Kidney capillary endothelial cell (primary cell): ENCODE results near the gene ZEB1.
"Not testable (repeated sequence)": the region's sequence is repeated elsewhere in the genome, so short reads cannot be mapped to it uniquely, and the experiment has no call there.

Experiments
- DNase-seq: peaks from one replicate; pipeline ENCODE4 v3.0.0-alpha.2; 2018; ENCODE audit warnings: low spot score

The ZEB1 gene

DNA sequence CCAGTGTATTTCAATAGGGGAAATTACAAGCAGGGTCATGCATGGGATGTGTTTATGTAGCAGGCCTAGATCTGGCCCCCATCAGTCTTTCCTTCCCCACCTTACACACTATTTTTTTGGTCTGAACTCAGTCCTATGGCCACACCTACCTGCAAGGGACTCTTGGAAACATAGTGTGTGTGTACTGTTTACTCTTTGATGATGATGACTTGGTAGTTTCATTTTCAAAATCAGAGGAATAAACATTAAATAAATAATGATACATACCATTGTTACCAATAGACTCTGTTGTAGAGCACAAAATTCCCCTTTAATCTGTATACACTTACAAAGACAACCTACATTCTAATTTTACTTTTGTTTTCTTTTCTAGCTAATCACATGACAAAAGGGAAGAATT is 191.0 kb downstream of the ZEB1 start:
- DNase-seq = no peak

DNA sequence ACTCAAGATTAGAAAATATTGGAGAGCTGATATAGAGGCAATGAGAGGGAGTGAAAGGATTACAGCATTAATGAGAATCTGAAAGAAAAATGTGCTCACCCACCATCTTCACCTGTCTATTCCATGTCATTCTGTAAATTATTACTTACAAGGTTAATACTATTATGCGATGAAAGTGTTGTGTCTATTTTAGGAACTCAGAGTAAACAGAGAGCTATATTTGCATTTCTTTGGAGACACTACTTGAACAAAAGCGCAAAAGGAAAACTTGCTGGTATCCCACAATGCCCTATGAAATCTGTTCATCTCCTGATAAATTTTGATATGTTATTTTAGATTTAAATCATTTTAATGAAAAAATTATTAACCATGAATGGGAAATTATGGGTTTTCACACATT is 196.1 kb downstream of the ZEB1 start:
- no peak for DNase-seq

DNA sequence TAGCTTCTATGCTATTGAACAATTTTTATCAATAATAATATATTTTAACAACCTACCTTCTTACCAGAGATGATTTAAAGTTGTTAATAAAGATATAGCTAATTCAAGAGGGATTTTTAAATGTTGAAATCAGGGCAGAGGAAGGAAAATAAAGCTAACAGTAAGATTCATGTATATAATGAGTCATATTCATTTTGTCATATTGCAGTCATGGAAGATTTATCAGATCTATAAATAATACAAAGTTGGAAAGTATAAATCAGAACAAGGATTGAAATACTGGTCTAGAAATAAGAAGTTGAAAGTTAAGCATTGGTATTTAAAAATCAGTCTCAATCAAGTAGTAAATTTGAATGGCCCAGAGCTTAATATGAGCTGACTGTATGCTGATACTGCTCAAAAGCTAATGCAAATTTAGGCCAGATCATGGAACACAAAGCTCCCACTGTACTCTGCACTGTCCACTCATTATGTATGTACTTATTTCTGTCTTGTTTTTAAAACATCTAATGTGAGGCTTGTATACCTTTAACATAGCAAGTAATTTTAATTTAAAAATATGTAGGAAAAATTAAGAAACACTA is 196.9 kb downstream of the ZEB1 start:
- DNase-seq = no peak

DNA sequence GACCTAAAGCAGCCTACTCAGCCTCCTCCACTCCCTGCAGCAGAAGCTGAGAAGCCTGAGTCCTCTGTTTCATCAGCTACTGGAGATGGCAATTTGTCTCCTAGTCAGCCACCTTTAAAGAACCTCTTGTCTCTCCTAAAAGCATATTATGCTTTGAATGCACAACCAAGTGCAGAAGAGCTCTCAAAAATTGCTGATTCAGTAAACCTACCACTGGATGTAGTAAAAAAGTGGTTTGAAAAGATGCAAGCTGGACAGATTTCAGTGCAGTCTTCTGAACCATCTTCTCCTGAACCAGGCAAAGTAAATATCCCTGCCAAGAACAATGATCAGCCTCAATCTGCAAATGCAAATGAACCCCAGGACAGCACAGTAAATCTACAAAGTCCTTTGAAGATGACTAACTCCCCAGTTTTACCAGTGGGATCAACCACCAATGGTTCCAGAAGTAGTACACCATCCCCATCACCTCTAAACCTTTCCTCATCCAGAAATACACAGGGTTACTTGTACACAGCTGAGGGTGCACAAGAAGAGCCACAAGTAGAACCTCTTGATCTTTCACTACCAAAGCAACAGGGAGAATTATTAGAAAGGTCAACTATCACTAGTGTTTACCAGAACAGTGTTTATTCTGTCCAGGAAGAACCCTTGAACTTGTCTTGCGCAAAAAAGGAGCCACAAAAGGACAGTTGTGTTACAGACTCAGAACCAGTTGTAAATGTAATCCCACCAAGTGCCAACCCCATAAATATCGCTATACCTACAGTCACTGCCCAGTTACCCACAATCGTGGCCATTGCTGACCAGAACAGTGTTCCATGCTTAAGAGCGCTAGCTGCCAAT is 202.2 kb downstream of the ZEB1 start:
- DNase-seq = no peak

DNA sequence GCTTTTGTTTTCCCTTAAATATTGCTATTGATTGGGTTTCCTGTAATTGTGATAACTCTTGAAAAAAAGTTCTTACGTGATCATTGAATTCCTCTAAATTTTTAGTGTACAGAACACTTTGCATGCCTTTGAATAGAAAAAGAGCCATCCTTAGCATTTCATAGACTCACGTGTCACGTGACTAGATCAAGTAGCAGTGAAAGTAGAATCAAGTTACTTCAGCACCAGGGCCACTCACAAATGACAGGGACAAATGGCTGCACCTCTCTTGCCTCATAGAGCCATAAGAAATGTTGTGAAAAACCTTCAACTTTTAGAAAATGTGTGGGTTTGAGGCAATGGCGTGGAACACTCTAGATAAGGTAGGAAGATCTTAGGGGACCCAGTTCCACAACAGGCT is 203.8 kb downstream of the ZEB1 start:
- DNase-seq = no peak

DNA sequence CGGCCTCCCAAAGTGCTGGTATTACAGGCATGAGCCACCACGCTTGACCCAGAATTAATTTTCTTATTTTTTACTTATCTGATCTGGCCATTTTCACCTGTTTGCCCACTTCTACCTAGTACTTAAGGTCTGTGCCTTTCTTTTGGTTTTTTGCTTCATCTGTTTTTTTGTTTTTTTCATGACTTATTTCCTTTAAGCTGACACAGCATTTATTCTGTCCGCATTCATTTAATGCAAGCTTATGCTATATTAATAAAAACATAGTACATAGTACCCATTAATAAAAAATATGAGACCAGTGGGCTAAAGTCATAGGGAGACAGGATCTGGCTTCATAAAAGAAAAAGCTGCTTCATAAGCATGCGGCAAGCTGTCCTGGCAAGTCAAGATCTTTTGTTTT is 205.4 kb downstream of the ZEB1 start:
- no peak for DNase-seq

DNA sequence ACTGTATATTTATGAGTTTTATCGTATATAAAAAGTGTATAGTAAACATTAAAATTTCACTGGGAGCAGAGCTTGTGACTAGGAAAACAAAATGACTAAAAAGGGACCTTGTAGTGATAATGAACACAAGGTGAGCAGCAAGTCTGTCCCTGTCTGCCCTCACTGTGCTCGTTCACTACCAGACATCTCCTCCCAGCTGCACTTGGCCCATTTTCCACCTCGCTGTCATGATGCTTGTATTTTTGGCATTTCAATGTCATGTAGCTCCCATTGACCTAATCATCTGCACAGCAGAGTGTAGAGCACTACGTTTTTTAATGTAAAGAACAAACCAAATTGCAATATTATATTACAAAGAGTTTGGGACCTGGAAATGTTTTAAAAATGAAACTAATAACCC is 207.2 kb downstream of the ZEB1 start:
- DNase-seq = no peak

DNA sequence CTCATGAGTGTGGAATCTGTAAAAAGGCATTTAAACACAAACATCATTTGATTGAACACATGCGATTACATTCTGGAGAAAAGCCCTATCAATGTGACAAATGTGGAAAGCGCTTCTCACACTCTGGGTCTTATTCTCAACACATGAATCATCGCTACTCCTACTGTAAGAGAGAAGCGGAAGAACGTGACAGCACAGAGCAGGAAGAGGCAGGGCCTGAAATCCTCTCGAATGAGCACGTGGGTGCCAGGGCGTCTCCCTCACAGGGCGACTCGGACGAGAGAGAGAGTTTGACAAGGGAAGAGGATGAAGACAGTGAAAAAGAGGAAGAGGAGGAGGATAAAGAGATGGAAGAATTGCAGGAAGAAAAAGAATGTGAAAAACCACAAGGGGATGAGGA is 207.7 kb downstream of the ZEB1 start:
- no peak for DNase-seq

DNA sequence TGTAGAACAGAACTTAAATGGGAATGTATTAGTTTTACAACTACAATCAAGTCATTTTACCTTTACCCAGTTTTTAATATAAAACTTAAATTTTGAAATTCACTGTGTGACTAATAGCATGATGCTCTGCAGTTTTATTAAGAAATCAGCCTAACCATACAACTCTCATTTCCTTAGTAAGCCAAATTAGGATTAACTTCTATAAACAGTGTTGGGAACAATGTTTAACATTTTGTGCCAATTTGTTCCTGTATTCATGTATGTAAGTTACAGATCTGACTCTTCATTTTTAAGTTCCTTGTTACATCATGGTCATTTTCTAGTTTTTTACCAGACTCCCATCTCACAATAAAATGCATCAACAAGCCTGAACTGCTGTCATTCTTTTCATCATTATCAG is 209.8 kb downstream of the ZEB1 start:
- DNase-seq = no peak

DNA sequence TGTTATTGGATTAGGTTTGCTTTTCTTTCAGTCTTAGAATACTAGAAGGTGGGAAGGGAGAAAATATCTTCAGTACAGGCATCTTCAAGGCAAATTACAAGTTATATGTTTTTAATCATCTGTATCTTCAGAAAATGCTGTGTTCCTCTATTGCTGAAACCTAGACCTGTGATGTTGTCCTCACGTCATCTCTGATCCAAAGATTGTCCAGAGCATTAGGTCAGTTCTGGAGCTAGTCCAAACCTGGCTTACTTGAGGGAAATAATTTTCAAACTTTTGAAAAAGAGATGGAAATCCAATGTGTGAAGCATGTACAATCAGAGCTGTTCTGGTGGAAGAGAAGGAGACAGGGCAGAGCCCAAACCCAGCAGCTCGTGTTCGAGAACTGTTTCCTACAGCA is 217.3 kb downstream of the ZEB1 start:
- DNase-seq = no peak

DNA sequence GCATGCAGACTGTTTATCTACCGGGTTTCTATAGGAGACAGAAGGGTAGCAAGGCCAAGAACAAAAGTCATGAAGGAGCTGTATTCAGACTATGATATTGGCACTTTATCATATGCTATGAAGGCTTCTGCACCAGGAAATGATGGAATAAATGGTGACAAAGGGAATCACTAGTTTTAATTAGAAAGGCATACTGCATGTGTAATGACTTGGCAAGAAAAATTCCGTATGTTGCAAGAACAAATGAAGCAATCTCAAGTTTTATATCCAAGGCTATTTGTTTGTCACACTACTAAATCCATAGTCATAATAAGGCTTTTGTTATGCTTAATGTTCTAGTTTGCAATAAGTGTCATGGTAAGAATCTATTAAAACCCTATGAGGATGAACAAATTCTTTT is 230.9 kb downstream of the ZEB1 start:
- no peak for DNase-seq

DNA sequence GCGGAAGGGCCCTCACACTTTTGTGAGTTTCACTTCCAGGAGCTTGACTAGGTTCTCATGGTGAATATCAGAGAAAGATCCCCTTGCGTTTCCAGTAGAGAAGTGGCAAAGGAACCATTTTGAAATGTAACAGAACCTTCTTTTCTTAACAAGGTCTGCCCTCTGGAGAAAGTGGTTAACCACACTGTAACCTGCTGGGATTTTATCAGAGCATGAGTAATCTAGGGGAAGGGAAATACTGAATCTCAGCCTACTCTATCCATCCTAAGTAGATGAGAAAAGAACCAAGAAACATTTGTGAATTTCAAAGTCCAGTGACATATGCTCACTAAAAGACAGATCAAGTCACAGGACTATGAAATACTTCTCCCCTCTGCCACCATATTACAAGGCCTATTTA is 235.5 kb downstream of the ZEB1 start:
- no peak for DNase-seq

DNA sequence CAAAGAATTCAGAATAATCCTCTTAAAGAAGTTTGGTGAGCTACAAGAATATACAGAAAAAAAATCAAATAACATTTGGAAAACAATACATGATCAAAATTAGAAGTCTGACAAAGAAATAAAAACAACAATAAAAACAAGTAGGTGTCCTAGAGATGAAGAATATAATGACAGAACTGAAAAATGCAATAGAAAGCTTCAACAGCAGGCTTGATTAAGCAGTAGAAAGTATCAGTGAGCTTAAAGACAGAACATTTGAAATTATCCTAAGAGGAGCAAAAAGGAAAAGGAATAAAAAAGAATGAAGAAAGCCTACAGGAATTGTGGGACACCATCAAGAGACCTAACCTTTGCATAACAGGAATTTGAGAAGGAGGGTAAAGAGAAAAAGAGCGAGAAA is 238.8 kb downstream of the ZEB1 start:
- no peak for DNase-seq

DNA sequence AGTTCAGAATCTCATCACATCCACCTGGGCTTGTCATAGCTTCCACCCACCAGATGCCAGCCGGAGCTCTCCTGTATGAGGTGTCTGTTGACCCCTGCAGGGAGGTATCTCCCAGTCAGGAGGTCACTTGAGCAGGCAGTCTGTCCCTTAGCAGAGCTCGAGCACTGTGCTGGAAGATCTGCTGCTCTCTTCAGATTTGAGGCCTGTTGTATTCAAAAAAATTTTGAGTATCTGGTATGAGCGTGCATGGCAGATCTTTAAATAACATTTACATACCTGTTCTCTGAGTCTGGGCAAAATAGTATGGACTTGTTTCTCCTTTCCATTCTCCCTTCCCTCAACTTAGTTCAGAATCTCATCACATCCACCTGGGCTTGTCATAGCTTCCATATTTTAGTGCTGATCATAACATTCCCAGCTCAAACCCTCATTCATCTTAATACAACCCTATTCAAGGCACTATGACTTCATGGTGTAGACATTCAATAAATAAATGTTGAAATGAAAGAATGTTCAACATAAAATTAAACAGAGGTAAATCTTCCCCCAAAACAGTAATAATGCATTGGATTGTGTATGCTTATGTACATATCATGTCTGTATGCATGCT is 249.3 kb downstream of the ZEB1 start:
- DNase-seq = not testable (repeated sequence)

DNA sequence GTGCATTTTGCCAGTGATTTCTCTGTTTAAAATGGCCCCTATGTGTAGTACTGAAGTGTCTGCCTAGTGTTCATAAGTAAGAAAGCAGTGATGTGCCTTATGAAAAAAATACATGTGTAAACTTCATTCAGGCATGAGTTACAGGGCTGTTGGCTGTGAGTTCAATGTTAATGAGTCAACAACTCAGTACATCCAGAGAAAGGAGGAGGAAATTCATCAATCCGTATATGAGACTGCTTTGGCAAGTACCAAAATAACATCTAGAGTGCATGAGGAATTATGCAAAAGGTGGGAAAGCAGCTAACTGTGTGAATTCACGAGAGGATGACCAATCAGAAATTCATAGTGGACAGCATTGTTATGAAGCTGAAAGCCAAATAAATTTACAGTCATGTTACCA is 255.6 kb downstream of the ZEB1 start:
- DNase-seq = no peak

DNA sequence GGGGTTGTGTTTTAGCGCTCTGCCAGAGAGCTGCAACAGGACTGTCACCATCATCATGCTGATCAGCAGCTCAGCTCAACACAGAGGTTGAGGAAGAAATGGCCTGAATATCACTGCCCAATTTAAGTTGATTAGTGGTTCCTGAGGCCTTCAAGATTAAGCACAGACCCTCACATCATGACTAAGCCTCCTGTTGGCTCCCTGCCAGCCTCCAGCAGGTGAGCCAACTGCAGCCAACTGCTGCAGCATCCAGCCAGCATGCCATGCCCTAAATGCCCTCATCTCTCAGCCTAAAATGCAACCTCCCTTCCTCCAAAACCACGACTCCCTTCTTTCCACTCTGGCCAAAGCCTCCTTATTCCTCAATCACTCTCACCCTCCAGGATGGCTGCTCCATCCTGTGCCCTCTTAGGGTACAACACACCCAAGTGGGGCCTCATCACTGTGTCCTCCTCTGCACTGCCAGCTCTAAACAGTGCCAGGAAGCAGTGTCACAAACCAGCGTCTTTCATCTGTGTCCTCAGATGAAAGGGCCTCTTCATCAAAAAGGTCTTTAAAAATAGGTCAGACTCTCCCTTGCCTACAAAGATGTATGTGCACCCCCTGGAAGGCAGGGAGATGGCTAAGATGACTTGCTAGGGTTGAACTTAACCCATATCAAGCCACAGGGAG is 259.3 kb downstream of the ZEB1 start:
- no peak for DNase-seq

DNA sequence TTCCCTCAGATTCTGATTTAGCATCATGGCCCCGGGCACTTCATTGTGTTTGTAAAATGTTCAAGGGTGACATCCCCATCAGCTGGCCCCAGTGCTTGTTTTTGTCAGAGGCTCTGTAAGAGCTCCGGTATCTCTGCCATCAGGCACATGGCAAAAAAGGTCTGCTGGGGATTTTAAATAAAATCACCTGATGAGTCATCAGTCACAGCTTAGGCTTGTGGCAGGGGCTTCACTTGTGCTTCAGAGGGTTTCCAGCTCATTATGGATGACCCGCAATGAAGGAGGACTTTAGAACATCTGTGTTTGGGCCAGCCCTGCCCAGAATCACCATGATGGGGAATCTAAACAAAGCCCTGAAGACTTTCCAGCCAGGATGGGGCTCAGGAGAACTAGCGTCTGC is 259.9 kb downstream of the ZEB1 start:
- DNase-seq = no peak
